Transverse colon (tissue), 3 donors: ENCODE measurements around the gene ME3.

ENCODE experiments used
- CTCF ChIP-seq, 5 experiments: fragments of 200-600 bp in 3 of 5; fragments of 450-650 bp in 2 of 5; sonication (generic) in 3 of 5; IDR thresholded peaks; 1 replicate in 2 of 5; 2 replicates in 3 of 5; pipeline ENCODE4 v1.5.1; 2016 to 2017; ENCODE audit warnings: antibody characterized with exemption in 5 of 5, inconsistent platforms in 3 of 5, mild to moderate bottlenecking in 2 of 5, moderate library complexity in 1 of 5
- POLR2A ChIP-seq: fragments of 450-650 bp; IDR thresholded peaks from one replicate; pipeline ENCODE4 v1.6.1; 2016; ENCODE audit warnings: antibody characterized with exemption, mild to moderate bottlenecking, moderate library complexity

- no peak for TF ChIP-seq CTCF (IDR thresholded peaks at IDR 0.05)
- no peak for TF ChIP-seq POLR2A
Observed at GRCh38 chr11:86478348-86478747, 194.1 kb downstream of the ME3 start.
